ENCODE results near the gene C2CD3.
"Not testable (repeated sequence)": the region's sequence is repeated elsewhere in the genome, so short reads cannot be mapped to it uniquely, and the experiment has no call there.

Gene C2CD3

DNA sequence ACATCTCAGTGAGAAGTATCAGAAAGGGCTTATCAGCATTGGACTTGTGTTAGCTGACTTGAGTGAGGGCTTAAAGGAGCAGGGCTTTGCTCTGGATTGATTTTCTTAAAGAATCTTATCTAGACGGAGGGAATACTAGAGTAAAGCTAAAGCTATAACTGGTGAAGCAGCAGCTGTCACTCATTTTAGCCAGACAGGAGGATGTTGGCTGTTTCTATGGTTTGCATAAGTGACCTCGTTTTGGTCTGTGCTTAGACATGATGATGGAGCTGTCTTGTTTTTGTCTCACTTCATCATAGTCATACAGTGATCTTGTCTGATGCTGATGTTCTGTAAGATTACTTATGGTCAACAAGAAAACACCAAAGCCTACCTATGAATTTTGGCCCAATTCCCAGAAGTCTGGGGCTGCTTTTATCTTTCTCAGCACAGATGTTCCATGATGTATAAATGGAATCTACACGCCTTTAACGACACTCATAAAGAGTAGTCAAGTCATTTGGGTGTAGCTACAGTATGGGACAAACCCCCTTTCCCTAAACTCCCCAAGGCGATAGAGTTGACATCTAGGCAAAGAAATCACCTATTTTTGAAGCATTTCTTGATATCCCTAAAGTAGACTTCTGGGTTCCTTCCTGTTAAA, 84.4 kb downstream of the C2CD3 start:
- no peak overlapping the region for H3K4me3 ChIP-seq (replicated peaks; ENCODE audit: low read depth, low read length)
- TF ChIP-seq, protein P1, sequence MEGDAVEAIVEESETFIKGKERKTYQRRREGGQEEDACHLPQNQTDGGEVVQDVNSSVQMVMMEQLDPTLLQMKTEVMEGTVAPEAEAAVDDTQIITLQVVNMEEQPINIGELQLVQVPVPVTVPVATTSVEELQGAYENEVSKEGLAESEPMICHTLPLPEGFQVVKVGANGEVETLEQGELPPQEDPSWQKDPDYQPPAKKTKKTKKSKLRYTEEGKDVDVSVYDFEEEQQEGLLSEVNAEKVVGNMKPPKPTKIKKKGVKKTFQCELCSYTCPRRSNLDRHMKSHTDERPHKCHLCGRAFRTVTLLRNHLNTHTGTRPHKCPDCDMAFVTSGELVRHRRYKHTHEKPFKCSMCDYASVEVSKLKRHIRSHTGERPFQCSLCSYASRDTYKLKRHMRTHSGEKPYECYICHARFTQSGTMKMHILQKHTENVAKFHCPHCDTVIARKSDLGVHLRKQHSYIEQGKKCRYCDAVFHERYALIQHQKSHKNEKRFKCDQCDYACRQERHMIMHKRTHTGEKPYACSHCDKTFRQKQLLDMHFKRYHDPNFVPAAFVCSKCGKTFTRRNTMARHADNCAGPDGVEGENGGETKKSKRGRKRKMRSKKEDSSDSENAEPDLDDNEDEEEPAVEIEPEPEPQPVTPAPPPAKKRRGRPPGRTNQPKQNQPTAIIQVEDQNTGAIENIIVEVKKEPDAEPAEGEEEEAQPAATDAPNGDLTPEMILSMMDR (IDR thresholded peaks at IDR 0.05; ENCODE audit: low read depth, low read length, missing control alignments) = no peak
- no peak for DNase-seq (ENCODE audit: extremely low read depth, low read depth)

DNA sequence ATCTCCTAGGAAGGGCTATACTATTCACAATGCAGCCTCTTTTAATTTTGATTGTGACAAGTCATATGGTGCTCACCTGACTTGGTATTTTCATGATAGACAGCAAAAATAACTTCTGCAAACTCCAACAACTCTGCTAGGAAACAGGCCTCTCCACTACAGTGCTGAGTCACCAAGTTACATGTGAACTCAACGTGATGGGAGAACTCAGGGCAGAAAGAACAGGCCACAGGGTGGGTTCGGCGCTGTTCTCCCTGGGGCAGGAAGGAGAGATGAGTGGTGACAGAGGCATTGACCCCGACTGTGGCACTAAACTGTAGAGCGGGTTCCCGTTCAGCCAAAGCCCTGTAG, 85.3 kb downstream of the C2CD3 start:
- no peak overlapping the region for H3K4me3 ChIP-seq (replicated peaks; ENCODE audit: low read depth, low read length)
- no peak for DNase-seq (ENCODE audit: extremely low read depth, low read depth)
- TF ChIP-seq, protein P1 (IDR thresholded peaks at IDR 0.05; ENCODE audit: low read depth, low read length, missing control alignments) = no peak

DNA sequence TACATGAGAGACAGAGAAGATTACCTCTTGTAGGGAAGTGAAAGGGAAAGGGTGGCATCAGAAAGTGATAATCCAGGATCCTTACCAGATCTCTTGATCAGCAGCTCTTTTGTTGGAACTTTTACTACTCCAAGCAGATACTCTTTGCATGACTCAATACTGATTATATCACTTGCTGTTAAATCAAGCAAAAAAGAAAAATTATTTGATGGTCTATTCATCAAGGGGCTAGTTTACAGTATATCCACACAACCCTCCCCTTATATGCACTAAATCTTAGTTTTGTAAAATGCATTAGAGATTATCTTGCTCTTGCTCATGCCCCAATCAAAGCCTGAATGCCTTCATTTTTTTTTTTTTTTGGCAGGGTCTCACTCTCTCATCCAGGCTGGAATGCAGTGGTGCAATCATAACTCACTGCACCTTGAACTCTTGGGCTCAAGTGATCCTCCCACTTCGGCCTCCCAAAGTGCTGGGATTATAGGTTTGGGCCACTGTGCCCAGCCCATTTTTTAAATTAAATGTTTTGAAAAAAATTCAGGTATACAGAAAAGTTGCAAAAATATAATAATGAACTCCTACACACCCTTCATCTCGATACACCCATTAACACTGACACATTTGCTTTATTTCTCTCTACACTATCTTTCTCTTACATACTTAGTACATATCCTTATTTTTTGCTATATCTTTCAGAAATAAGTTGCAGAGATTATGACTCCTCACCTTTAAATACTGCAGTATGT, 85.8 kb downstream of the C2CD3 start:
- no peak for DNase-seq (ENCODE audit: extremely low read depth, low read depth)
- H3K4me3 ChIP-seq (replicated peaks; ENCODE audit: low read depth, low read length) = no peak overlapping the region
- TF ChIP-seq, protein P1 (IDR thresholded peaks at IDR 0.05; ENCODE audit: low read depth, low read length, missing control alignments) = no peak

DNA sequence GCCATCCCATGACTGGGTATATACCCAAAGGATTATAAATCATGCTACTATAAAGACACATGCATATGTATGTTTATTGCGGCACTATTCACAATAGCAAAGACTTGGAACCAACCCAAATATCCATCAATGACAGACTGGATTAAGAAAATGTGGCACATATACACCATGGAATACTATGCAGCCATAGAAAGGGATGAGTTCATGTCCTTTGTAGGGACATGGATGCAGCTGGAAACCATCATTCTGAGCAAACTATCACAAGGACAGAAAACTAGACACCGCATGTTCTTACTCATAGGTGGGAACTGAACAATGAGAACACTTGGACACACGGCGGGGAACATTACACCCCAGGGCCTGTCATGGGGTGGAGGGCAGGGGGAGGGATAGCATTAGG, 86.9 kb downstream of the C2CD3 start:
- DNase-seq (ENCODE audit: extremely low read depth, low read depth); H3K4me3 ChIP-seq (replicated peaks; ENCODE audit: low read depth, low read length): not testable (repeated sequence)

DNA sequence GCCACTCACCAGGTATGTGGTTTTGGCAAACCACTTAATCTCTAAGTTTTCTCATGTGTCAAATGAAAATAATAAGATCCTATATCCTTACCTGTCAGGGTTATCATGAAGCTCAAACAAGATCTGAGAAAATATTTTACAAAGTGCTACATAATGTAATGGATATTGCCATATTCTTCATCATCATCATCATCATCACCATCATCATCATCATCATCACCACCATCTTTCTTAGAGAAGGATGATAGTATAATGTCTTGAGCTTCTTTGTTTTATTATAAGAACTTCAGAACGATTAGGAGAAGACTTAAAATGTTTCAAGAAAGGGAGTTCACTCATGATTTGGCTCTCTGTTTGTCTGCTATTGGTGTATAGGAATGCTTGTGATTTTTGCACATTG, 89.4 kb downstream of the C2CD3 start:
- no peak overlapping the region for H3K4me3 ChIP-seq (replicated peaks; ENCODE audit: low read depth, low read length)
- DNase-seq (ENCODE audit: extremely low read depth, low read depth) = no peak
- TF ChIP-seq, protein P1 (IDR thresholded peaks at IDR 0.05; ENCODE audit: low read depth, low read length, missing control alignments) = no peak

DNA sequence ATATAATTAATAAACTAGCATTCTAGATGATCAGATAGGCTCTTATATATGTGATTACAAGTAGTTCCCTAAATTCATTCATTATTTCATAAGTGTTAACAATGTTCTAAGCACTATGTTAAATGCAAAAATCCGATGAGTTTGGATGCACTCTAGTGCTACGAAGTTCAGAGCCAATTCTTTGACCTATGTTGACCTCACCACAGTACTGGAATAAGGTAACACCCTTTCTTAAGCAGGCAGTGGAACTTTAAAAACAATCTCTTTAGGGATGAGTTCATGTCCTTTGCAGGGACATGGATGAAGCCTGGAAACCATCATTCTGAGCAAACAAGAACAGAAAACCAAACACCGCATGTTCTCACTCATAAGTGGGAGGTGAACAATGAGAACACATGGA, 93.6 kb downstream of the C2CD3 start:
- H3K4me3 ChIP-seq (replicated peaks; ENCODE audit: low read depth, low read length) = no peak overlapping the region
- TF ChIP-seq, protein P1 (IDR thresholded peaks at IDR 0.05; ENCODE audit: low read depth, low read length, missing control alignments) = no peak
- no peak for DNase-seq (ENCODE audit: extremely low read depth, low read depth)

DNA sequence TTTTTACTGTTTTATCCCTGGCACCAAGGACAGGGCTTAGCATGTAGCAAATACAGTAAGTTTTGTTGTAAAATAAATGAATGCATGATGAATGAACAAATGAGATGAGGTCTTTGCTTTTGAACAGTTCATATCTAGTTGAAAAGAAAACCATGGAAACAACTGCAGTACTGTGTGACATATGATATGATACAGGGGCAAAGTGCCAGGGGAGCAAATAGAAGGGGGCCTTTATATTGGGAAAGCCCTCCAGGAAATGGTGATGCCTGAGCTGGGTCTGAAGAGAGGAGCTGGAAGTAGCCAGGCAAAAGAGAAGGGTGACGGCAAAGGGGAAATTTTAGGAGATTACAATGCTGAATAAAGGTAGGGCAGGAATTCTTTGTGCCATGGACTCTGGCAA, 98.1 kb downstream of the C2CD3 start:
- TF ChIP-seq, protein P1 (IDR thresholded peaks at IDR 0.05; ENCODE audit: low read depth, low read length, missing control alignments) = no peak
- no peak for DNase-seq (ENCODE audit: extremely low read depth, low read depth)
- no peak overlapping the region for H3K4me3 ChIP-seq (replicated peaks; ENCODE audit: low read depth, low read length)

All from HFF-Myc (cell line).